ENCODE data around the gene ARHGEF38. TPM values are rescaled to one million over a fixed set of nuclear protein-coding genes. Genes with fewer than 3 reads are reported as not detected.

Gene ARHGEF38
- total RNA-seq, 2 experiments from 2014 or later = not detected

DNA sequence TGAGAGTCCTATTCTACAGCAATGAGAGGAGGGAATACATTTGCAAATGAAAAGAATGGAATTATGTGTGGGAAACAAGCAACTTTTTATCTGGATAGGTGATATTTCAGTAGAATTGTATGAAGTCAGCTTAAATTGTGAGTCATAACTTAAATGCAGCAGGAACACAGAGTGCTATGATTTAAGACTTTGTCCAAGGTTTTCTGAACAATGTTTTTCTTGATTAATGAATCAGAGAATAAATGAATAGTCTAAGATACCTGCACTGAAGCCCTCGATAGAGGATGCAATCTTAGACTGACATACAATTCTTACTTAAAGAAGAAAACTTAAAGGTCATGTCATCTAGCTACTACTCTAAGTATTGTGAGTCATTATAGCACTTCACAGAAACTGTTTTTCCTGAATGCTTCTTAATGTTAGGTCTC is 8.0 kb downstream of the ARHGEF38 start:
- CTCF ChIA-PET = interaction anchor here (1.2 kb wide), 1 partner anchor 16 kb away, joined by 4 read pairs; no protein-coding TSS in a partner anchor
- no peaks in the 10 kb centered on the region for H3K4me1 Mint-ChIP-seq

DNA sequence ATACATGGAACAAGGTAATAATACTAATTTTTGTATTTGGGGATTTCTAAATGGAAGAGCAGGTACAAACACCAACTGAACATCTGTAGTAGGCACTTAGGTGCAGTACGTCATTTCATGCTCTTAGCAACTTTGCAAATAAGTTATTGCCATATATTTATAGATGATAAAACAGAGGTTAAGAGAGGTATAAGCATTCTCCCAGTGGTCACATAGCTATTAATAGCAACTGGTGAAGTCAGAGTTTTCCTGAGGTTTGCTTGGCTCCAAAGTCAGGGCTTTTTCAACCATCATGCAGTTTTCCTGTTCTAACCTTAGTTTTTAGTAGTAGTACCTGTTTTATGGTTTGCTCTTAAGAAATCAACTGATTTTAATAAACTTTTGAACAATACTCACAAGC is 10.9 kb downstream of the ARHGEF38 start:
- Mint-ChIP-seq H3K36me3 (ENCODE audit: low read depth) (no peaks in the 10 kb centered on the region), H3K4me1 (no peaks in the 10 kb centered on the region), H3K9me3 (ENCODE audit: low read depth) (no peaks in the 10 kb centered on the region), H3K27me3 (peaks cover 8% of the 10 kb centered on the region), H3K27ac (no peak overlapping the region), H3K4me3 (no peak overlapping the region)
- DNase-seq = no peak
- no peak for ATAC-seq
- intact Hi-C loops (cut with DNase I, micrococcal nuclease) = no loop called here
- POLR2A ChIA-PET = no interaction called here
- CTCF ChIA-PET = no interaction called here

More for the DNA sequence above, 8.0 kb downstream of the ARHGEF38 start:
- DNase-seq (no peak), ATAC-seq (no peak)
- Mint-ChIP-seq H3K9me3 (ENCODE audit: low read depth) (no peaks in the 10 kb centered on the region), H3K27me3 (peaks cover 10% of the 10 kb centered on the region), H3K27ac (no peak overlapping the region), H3K4me3 (no peak overlapping the region), H3K36me3 (ENCODE audit: low read depth) (no peaks in the 10 kb centered on the region)
- intact Hi-C loops (cut with DNase I, micrococcal nuclease) = no loop called here
- POLR2A ChIA-PET = no interaction called here

DNA sequence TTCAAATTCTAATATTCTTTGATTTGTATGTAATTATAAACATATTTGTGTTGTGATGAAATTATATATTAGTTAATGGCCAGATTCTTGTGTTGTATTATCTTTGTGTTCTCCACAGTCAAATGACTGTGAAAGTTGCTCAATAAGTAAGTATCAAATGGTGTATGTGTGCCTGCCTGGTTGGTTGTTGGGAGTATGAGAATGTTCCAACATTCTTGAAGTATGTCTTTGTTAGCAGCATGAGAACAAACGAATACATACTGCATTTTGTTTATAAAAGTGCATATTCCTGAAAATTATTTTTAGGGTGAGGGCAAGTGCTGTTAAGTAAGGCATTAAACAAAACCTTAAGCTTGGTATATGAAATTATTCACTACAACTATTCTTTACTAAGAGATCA is 16.2 kb downstream of the ARHGEF38 start:
- H3K27ac Mint-ChIP-seq = no peak overlapping the region
- POLR2A ChIA-PET = no interaction called here
- H3K27me3 Mint-ChIP-seq = no peaks in the 10 kb centered on the region
- no peak for ATAC-seq
- H3K36me3 Mint-ChIP-seq (ENCODE audit: low read depth) = no peaks in the 10 kb centered on the region
- H3K4me3 Mint-ChIP-seq = no peak overlapping the region
- no peaks in the 10 kb centered on the region for H3K9me3 Mint-ChIP-seq (ENCODE audit: low read depth)
- no peaks in the 10 kb centered on the region for H3K4me1 Mint-ChIP-seq
- CTCF ChIA-PET = no interaction called here
- intact Hi-C loops (cut with DNase I, micrococcal nuclease) = no loop called here
- DNase-seq = no peak

DNA sequence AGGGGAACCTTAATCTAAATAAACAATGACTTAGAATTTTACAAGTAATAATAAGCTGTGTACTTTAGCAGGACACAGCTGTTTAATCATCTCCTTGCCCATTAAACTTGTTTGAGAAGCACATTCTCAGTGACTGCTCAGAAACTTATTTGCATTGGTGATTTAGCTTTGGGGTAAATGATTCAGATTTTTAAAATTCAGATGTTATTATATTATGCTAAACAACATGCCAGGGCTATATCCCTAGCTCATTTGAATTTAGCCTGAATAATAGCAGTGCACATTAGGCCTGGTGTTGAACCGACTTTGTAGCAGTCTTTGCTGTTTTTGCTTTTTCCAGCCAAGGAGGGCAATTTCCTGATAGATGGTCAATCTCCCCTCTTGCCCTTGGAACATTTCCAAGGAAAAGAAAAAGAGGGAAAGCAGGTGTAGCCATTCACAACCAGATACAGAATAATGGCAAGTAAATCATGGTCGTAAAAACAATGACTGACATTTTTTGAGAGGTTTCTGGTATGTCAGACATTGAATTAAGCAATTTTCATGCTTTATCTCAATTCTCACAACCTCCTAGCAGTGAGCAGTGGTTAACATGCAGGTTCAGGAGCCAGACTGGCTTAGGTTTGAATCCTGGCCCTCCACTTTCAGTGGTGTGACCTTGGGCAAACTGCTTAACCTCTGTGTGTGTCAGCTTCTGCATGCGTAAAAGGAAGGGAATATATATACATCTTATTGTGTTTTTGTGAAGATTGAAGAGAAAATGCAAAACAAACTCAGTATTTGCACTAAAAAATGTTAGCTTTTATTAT is 16.8 kb downstream of the ARHGEF38 start:
- Mint-ChIP-seq H3K4me1 (no peaks in the 10 kb centered on the region), H3K36me3 (ENCODE audit: low read depth) (no peaks in the 10 kb centered on the region), H3K4me3 (no peak overlapping the region), H3K9me3 (ENCODE audit: low read depth) (no peaks in the 10 kb centered on the region), H3K27me3 (peaks cover 2% of the 10 kb centered on the region), H3K27ac (no peak overlapping the region)
- DNase-seq (no peak), ATAC-seq (no peak)
- intact Hi-C loops (cut with DNase I, micrococcal nuclease) = no loop called here
- ChIA-PET POLR2A (no interaction called here), CTCF (no interaction called here)

DNA sequence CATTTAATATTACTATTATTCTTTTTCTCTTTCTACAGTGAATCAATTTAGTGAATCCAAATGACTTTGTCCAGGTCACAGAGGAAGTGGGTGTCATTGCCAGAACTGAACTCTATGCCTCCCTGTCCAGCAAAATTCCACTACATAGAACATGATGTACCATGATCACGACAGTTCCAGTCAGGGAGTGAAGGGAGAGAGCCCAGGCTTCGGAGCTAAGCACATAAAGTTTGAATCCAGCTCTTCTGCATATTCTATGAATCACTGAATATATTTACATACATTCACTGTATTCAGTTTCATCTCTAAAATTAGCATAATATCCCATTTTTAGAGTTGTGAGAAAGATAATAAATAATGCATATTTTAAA is 17.4 kb downstream of the ARHGEF38 start:
- POLR2A ChIA-PET = no interaction called here
- no peaks in the 10 kb centered on the region for H3K36me3 Mint-ChIP-seq (ENCODE audit: low read depth)
- ATAC-seq (no peak), DNase-seq (no peak)
- H3K9me3 Mint-ChIP-seq (ENCODE audit: low read depth) = no peaks in the 10 kb centered on the region
- CTCF ChIA-PET = no interaction called here
- no peak overlapping the region for H3K27ac Mint-ChIP-seq
- no peak overlapping the region for H3K4me3 Mint-ChIP-seq
- peaks cover 2% of the 10 kb centered on the region for H3K27me3 Mint-ChIP-seq
- intact Hi-C loops (cut with DNase I, micrococcal nuclease) = no loop called here
- no peaks in the 10 kb centered on the region for H3K4me1 Mint-ChIP-seq

DNA sequence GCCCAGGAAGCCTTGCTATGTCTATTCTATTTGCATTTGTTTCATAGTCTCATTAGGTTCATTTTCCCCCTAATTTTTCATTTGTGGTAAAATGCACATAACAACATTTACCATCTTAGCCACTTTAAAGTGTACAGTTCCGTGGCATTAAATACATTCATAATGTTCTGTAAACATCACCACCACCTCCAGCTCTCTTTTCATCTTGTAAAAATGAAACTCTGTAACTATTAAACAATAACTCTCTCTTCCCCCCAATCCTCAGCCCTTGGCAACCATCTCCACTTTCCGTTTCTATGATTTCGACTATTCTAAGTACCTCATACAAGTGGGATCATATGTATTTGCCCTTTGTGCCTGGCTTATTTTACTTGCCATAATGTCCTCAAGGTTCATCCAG is 19.9 kb downstream of the ARHGEF38 start:
- intact Hi-C loops (cut with DNase I, micrococcal nuclease) = no loop called here
- DNase-seq = no peak
- Mint-ChIP-seq H3K27ac (no peak overlapping the region), H3K36me3 (ENCODE audit: low read depth) (no peaks in the 10 kb centered on the region), H3K4me3 (no peak overlapping the region), H3K4me1 (no peaks in the 10 kb centered on the region), H3K27me3 (peaks cover 8% of the 10 kb centered on the region), H3K9me3 (ENCODE audit: low read depth) (no peaks in the 10 kb centered on the region)
- ChIA-PET POLR2A (no interaction called here), CTCF (no interaction called here)
- ATAC-seq = no peak

DNA sequence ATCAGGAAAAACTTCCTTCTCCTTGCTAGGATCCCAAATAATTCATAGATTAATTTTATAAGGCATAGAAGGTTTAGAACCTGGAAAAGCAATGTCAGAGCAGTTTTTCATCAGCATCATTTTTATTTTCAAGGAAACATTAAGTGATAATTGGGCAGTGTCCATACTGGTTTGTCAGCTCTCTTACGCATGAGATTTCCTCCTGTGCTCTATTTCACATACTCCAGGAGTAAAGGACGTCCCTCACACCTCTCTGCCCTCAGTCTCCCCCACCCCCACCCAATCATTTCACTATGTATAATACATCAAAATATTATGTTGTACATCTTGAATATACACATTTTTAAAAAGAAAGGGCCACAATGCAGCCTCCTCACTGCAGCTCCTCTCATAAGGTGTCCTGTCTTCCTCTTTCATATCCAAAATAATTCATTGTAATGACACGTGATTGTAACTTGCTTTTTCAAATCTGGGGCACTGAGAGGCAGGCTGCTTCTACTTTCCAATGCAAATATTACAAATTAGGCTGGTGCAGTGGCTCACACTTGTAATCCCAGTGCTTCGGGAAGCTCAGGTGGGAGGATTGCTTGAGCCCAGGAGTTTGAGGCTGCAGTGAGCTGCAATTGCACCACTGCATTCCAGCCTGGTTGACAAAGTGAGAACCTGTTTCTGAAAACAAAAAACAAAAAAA is 34.4 kb downstream of the ARHGEF38 start:
- intact Hi-C loops (cut with DNase I, micrococcal nuclease) = no loop called here
- ChIA-PET POLR2A (no interaction called here), CTCF (interaction anchor here (0.6 kb wide), 1 partner anchor 41 kb away, joined by 3 read pairs; no protein-coding TSS in a partner anchor)
- DNase-seq = no peak
- Mint-ChIP-seq H3K27me3 (peaks cover 20% of the 10 kb centered on the region), H3K27ac (no peak overlapping the region), H3K4me1 (no peaks in the 10 kb centered on the region), H3K9me3 (ENCODE audit: low read depth) (no peaks in the 10 kb centered on the region), H3K4me3 (no peak overlapping the region), H3K36me3 (ENCODE audit: low read depth) (no peaks in the 10 kb centered on the region)
- ATAC-seq = no peak

DNA sequence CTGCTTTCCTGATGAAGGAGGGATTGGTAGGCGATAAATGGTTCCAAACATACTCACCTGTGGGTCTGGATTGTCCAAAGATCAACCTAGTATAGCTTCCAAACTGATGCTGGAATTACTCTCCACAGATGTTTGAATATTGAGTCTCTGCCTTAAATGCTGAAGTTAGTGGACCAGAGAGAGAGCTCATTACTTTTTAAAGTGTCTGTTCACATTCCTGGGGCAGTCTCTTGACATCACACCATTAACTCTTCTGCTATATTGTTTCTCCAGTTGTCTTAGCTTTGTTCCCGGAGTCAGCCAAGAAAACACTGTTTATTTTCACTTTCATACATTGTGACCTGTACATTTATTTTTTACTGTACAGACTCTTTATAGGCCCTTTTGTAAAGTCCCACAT is 35.4 kb downstream of the ARHGEF38 start:
- ATAC-seq (no peak), DNase-seq (no peak)
- no peaks in the 10 kb centered on the region for H3K4me1 Mint-ChIP-seq
- no peak overlapping the region for H3K27ac Mint-ChIP-seq
- no peaks in the 10 kb centered on the region for H3K9me3 Mint-ChIP-seq (ENCODE audit: low read depth)
- POLR2A ChIA-PET = no interaction called here
- intact Hi-C loops (cut with DNase I, micrococcal nuclease) = no loop called here
- CTCF ChIA-PET = interaction anchor here (1.9 kb wide), 1 partner anchor 8 kb away, joined by 5 read pairs; no protein-coding TSS in a partner anchor
- H3K36me3 Mint-ChIP-seq (ENCODE audit: low read depth) = no peaks in the 10 kb centered on the region
- H3K27me3 Mint-ChIP-seq = peaks cover 29% of the 10 kb centered on the region
- H3K4me3 Mint-ChIP-seq = no peak overlapping the region

DNA sequence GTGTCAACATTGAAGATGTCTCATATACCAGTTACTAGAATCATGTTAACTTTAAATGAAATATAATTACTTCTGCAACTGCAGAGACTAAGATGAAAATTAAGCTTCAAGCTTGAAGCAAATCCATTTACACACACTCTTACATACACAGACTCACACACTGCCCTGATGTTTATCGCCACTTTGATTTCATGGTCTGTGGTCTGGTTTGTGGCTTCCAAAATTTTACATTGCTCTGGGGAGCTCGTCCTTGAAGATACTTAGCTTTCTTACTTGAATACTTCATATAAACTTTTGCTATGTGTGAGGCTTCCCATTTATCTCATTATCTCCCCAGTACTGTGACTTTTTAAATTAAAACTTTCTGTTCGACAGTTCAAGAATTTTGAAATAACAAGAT is 35.8 kb downstream of the ARHGEF38 start:
- H3K36me3 Mint-ChIP-seq (ENCODE audit: low read depth) = no peaks in the 10 kb centered on the region
- no peak for ATAC-seq
- H3K4me3 Mint-ChIP-seq = no peak overlapping the region
- H3K27me3 Mint-ChIP-seq = peaks cover 29% of the 10 kb centered on the region
- intact Hi-C loops (cut with DNase I, micrococcal nuclease) = no loop called here
- H3K4me1 Mint-ChIP-seq = no peaks in the 10 kb centered on the region
- no peaks in the 10 kb centered on the region for H3K9me3 Mint-ChIP-seq (ENCODE audit: low read depth)
- no peak overlapping the region for H3K27ac Mint-ChIP-seq
- DNase-seq = no peak
- CTCF ChIA-PET = interaction anchor here (1.9 kb wide), 1 partner anchor 8 kb away, joined by 5 read pairs; no protein-coding TSS in a partner anchor
- POLR2A ChIA-PET = no interaction called here

DNA sequence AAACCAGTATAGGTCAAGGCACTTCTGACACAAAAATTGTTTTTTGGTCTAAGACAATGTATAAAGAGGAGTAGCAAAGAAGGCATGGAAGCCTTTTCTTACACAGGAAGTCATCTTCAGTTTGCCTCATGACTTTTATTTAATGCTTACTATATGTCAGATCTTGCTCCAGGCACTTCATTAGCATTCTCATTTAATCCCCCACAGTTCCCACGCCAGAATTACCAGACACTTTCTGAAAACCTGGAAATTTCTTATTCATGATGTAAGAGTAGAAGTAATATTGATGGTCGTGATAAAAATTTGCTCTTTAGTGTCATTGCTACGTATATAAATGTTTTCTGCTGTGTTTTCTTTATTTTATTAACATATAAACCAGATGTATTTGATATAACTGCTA is 39.2 kb downstream of the ARHGEF38 start:
- peaks cover 33% of the 10 kb centered on the region for H3K27me3 Mint-ChIP-seq
- ATAC-seq = no peak
- POLR2A ChIA-PET = no interaction called here
- no peak for DNase-seq
- H3K4me3 Mint-ChIP-seq = no peak overlapping the region
- CTCF ChIA-PET = no interaction called here
- H3K36me3 Mint-ChIP-seq (ENCODE audit: low read depth) = no peaks in the 10 kb centered on the region
- H3K4me1 Mint-ChIP-seq = peaks cover 10% of the 10 kb centered on the region
- H3K9me3 Mint-ChIP-seq (ENCODE audit: low read depth) = no peaks in the 10 kb centered on the region
- no peak overlapping the region for H3K27ac Mint-ChIP-seq
- intact Hi-C loops (cut with DNase I, micrococcal nuclease) = no loop called here

DNA sequence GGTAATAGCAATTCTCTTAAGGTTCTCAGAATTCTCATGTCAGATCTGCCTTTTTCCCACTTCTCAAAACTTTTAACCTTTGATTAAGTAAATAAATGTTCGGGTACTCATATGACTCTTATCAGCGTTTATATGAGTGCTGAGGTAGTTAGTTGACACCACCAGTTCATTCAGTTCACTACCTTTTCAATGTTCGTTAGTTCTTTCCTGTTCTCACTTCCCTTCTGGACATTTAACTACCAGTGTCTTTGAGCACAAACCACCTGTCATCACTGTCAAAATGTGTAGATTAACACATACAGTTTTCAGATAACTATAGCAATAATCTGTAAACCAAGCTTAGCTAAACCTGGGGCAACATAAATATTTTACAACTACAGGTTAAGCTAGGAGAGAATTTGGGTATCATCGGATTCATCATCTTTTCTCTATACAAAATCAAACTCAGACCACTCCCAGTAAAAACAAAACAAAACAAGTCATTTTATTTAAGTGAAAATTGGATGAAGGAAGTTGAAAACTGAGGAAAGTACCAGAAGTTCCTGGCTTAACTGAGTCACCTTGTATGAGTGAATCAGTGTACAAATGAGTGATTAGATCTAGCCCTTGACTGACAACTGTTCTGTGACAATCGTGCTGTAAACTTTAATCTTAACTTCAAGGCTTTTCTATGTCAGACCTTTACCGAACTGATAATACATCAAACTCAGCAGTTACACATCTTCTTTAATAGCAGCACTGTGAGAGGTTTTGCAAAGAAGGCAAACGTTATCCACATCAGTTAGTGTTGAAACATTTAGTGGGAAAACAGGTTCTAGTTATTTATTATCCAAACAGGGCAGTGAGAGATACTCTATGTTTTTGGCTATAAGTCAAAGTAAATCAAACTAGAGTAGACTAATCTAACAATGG is 41.9 kb downstream of the ARHGEF38 start:
- ChIA-PET CTCF (no interaction called here), POLR2A (no interaction called here)
- H3K9me3 Mint-ChIP-seq (ENCODE audit: low read depth) = no peaks in the 10 kb centered on the region
- ATAC-seq (peak; percentile 95), DNase-seq (no peak)
- H3K27me3 Mint-ChIP-seq = peaks cover 33% of the 10 kb centered on the region
- H3K4me3 Mint-ChIP-seq = no peak overlapping the region
- H3K36me3 Mint-ChIP-seq (ENCODE audit: low read depth) = no peaks in the 10 kb centered on the region
- H3K27ac Mint-ChIP-seq = no peak overlapping the region
- H3K4me1 Mint-ChIP-seq = peaks cover 10% of the 10 kb centered on the region
- intact Hi-C loops (cut with DNase I, micrococcal nuclease) = no loop called here
